Kidney epithelial cell (primary cell): ENCODE data around the gene LARP1. TPM values are rescaled to one million over a fixed set of nuclear protein-coding genes. Genes with fewer than 3 reads are reported as not detected.
"Not testable (repeated sequence)": the region's sequence is repeated elsewhere in the genome, so short reads cannot be mapped to it uniquely, and the experiment has no call there.

Experiments
- DNase-seq: peaks from one replicate; pipeline ENCODE4 v3.0.0-alpha.2; 2010; ENCODE audit warnings: low read depth
- H3K27me3 ChIP-seq: 2 replicates; pipeline ENCODE4 v1.6.0; 2011; ENCODE audit warnings: low read length; ENCODE audit not compliant: control insufficient read depth, insufficient read depth
- H3K36me3 ChIP-seq: 2 replicates; pipeline ENCODE4 v1.5.1; 2011; ENCODE audit warnings: low read length; ENCODE audit not compliant: control insufficient read depth, insufficient read depth
- H3K4me3 ChIP-seq: 2 replicates; pipeline ENCODE4 v1.5.1; 2011; ENCODE audit warnings: low read depth, mild to moderate bottlenecking, control low read depth, low read length
- CTCF ChIP-seq: IDR thresholded peaks from 2 replicates; pipeline ENCODE4 v1.5.1; 2011; ENCODE audit warnings: mild to moderate bottlenecking, moderate library complexity, low read length, control low read depth, inconsistent platforms; ENCODE audit not compliant: insufficient read depth, poor library complexity, severe bottlenecking
- total RNA-seq: library from RNA; depleted of rRNA; stranded (reverse); fragments of >200 nt; gene quantifications from 2 replicates; pipeline ENCODE4 v1.2.3, GENCODE V29; 2015

Gene LARP1
- total RNA-seq, 1 donor from 2014 or later = 142 TPM

GRCh38 chr5:154740483-154740882 is 14.7 kb upstream of the LARP1 start:
- DNase-seq = no peak
- no peak for TF ChIP-seq CTCF
- Histone ChIP-seq H3K27me3 (no peaks in the 10 kb centered on the region), H3K36me3 (no peaks in the 10 kb centered on the region), H3K4me3 (no peak overlapping the region)

GRCh38 chr5:154740957-154741356 is 14.2 kb upstream of the LARP1 start:
- Histone ChIP-seq H3K27me3 (no peaks in the 10 kb centered on the region), H3K36me3 (no peaks in the 10 kb centered on the region), H3K4me3 (no peak overlapping the region)
- no peak for TF ChIP-seq CTCF
- no peak for DNase-seq

GRCh38 chr5:154741415-154741814 is 13.8 kb upstream of the LARP1 start:
- Histone ChIP-seq H3K4me3 (no peak overlapping the region), H3K27me3 (no peaks in the 10 kb centered on the region), H3K36me3 (no peaks in the 10 kb centered on the region)
- no peak for DNase-seq
- TF ChIP-seq CTCF = no peak

GRCh38 chr5:154743812-154744211 is 11.4 kb upstream of the LARP1 start:
- Histone ChIP-seq H3K27me3 (no peaks in the 10 kb centered on the region), H3K36me3 (no peaks in the 10 kb centered on the region), H3K4me3 (no peak overlapping the region)
- DNase-seq = no peak
- TF ChIP-seq CTCF = no peak

- H3K27me3 ChIP-seq = no peaks in the 10 kb centered on the region
- no peak overlapping the region for H3K4me3 ChIP-seq
- TF ChIP-seq CTCF = no peak
- H3K36me3 ChIP-seq = no peaks in the 10 kb centered on the region
- DNase-seq = no peak
These were observed 9.8 kb upstream of the LARP1 start for GRCh38 chr5:154745349-154745748.

GRCh38 chr5:154749491-154749890 is 5.7 kb upstream of the LARP1 start:
- H3K36me3 ChIP-seq = no peaks in the 10 kb centered on the region
- no peaks in the 10 kb centered on the region for H3K27me3 ChIP-seq
- DNase-seq = no peak
- TF ChIP-seq CTCF = no peak
- no peak overlapping the region for H3K4me3 ChIP-seq

- not testable (repeated sequence) for H3K4me3 ChIP-seq
These were observed 4.5 kb upstream of the LARP1 start for GRCh38 chr5:154750641-154751040.

More at GRCh38 chr5:154750641-154751040, 4.5 kb upstream of the LARP1 start:
- DNase-seq, H3K27me3 ChIP-seq, H3K36me3 ChIP-seq: not testable (repeated sequence)
